IMR-90 (cell line): ENCODE measurements around the gene IQCM. TPM values are rescaled to one million over a fixed set of nuclear protein-coding genes. Genes with fewer than 3 reads are reported as not detected.
A peak's percentile ranks its signal among the peaks of the same experiment; 100 is the strongest.

ENCODE experiments used
- ATAC-seq: fragments of 200-7000 bp; cut with Tn5 transposase; 2 replicates; pipeline ENCODE4 v1.9.1; 2020; ENCODE audit warnings: low read depth, mild to moderate bottlenecking, moderate library complexity
- BruUV-seq: library from RNA; stranded (reverse); fragments of 400-500 nt; replicated peaks from 2 replicates; lab custom pipeline; 2021; lab: Mats Ljungman, UMichigan
- CTCF ChIA-PET: fragments of 300-600 bp; formaldehyde crosslinking; extraction: SDS; loops from one replicate; lab custom pipeline; 2021; ENCODE audit warnings: antibody characterized with exemption; lab: Yijun Ruan, JAX
- POLR2A ChIA-PET: fragments of 300-600 bp; sonication (Branson Sonifier 250); formaldehyde crosslinking; loops from one replicate; lab custom pipeline; 2022; ENCODE audit warnings: antibody characterized with exemption; ENCODE audit not compliant: unreplicated experiment; lab: Charles Lee
- DNase-seq: peaks from one replicate; pipeline ENCODE4 v3.0.0; 2013
- H2AFZ ChIP-seq: replicated peaks from 2 replicates; pipeline ENCODE3; 2013; ENCODE audit warnings: low read length, mild to moderate bottlenecking; ENCODE audit not compliant: poor library complexity
- H2AK5ac ChIP-seq: 2 replicates; pipeline ENCODE4 v1.6.1; 2013; ENCODE audit warnings: low read depth, low read length, inconsistent platforms
- H2AK9ac ChIP-seq: replicated peaks from 2 replicates; pipeline ENCODE3; 2013; ENCODE audit warnings: mild to moderate bottlenecking, low read depth, low read length, moderate library complexity; ENCODE audit not compliant: poor library complexity
- H2BK120ac ChIP-seq: 2 replicates; pipeline ENCODE4 v1.6.1; 2013; ENCODE audit warnings: low read depth, low read length, inconsistent platforms
- H2BK15ac ChIP-seq: 3 replicates; pipeline ENCODE4 v1.6.1; 2013; ENCODE audit warnings: low read depth, low read length, inconsistent platforms
- H2BK20ac ChIP-seq: 2 replicates; pipeline ENCODE4 v1.6.1; 2013; ENCODE audit warnings: low read depth, mild to moderate bottlenecking, inconsistent platforms, low read length, moderate library complexity
- H2BK5ac ChIP-seq: 2 replicates; pipeline ENCODE4 v1.6.1; 2013; ENCODE audit warnings: mild to moderate bottlenecking, low read depth, low read length, inconsistent platforms; ENCODE audit not compliant: poor library complexity, severe bottlenecking
- H3K14ac ChIP-seq: replicated peaks from 2 replicates; pipeline ENCODE4 v1.6.1; 2013; ENCODE audit warnings: low read depth, low read length, inconsistent platforms
- H3K18ac ChIP-seq: 2 replicates; pipeline ENCODE4 v1.6.1; 2013; ENCODE audit warnings: low read depth, low read length, control low read depth
- H3K23ac ChIP-seq: 2 replicates; pipeline ENCODE4 v1.6.1; 2013; ENCODE audit warnings: low read depth, low read length, inconsistent platforms
- H3K27ac ChIP-seq: 2 replicates; pipeline ENCODE4 v1.5.1; 2013; ENCODE audit warnings: mild to moderate bottlenecking, control low read depth, low read length; ENCODE audit not compliant: insufficient read depth
- H3K27me3 ChIP-seq: 2 replicates; pipeline ENCODE4 v1.6.1; 2013; ENCODE audit warnings: low read length; ENCODE audit not compliant: control insufficient read depth, insufficient read depth
- H3K36me3 ChIP-seq: 2 replicates; pipeline ENCODE4 v1.6.1; 2013; ENCODE audit warnings: low read length, mixed read lengths; ENCODE audit not compliant: control insufficient read depth, insufficient read depth
- H3K4ac ChIP-seq: 2 replicates; pipeline ENCODE4 v1.6.1; 2013; ENCODE audit warnings: low read depth, low read length, inconsistent platforms
- H3K4me1 ChIP-seq: 2 replicates; pipeline ENCODE4 v1.6.1; 2013; ENCODE audit warnings: low read length, mixed read lengths; ENCODE audit not compliant: control insufficient read depth, insufficient read depth
- H3K4me2 ChIP-seq: 2 replicates; pipeline ENCODE4 v1.6.1; 2013; ENCODE audit warnings: low read depth, mild to moderate bottlenecking, control low read depth, low read length, moderate library complexity
- H3K4me3 ChIP-seq: 2 replicates; pipeline ENCODE4 v1.5.1; 2013; ENCODE audit warnings: low read depth, mild to moderate bottlenecking, control low read depth, low read length, moderate library complexity; ENCODE audit not compliant: insufficient read depth
- H3K56ac ChIP-seq: 2 replicates; pipeline ENCODE4 v1.6.1; 2013; ENCODE audit warnings: low read length, inconsistent platforms; ENCODE audit not compliant: insufficient read depth; ENCODE audit errors: extremely low read depth
- H3K79me1 ChIP-seq, 2 experiments: 2 replicates each; pipeline ENCODE4 v1.6.1; 2013; ENCODE audit warnings: low read length in 2 of 2, inconsistent platforms in 1 of 2, low read depth in 1 of 2
- H3K9ac ChIP-seq: 2 replicates; pipeline ENCODE4 v1.6.1; 2013; ENCODE audit warnings: low read depth, low read length, control low read depth
- H3K9me1 ChIP-seq: 2 replicates; pipeline ENCODE4 v1.6.1; 2013; ENCODE audit warnings: low read length, inconsistent platforms; ENCODE audit not compliant: insufficient read depth
- H3K9me3 ChIP-seq: 2 replicates; pipeline ENCODE4 v1.6.1; 2013; ENCODE audit warnings: low read length; ENCODE audit not compliant: control insufficient read depth, insufficient read depth
- H4K20me1 ChIP-seq: 2 replicates; pipeline ENCODE4 v1.6.1; 2013; ENCODE audit warnings: low read length, inconsistent platforms; ENCODE audit not compliant: insufficient read depth
- H4K5ac ChIP-seq: 2 replicates; pipeline ENCODE4 v1.6.1; 2013; ENCODE audit warnings: mild to moderate bottlenecking, low read depth, low read length, control low read depth
- H4K8ac ChIP-seq, 2 experiments: 2 replicates each; pipeline ENCODE4 v1.6.1; 2013; ENCODE audit warnings: low read depth in 2 of 2, low read length in 2 of 2, control low read depth in 1 of 2, inconsistent platforms in 1 of 2
- H4K91ac ChIP-seq: 2 replicates; pipeline ENCODE4 v1.6.1; 2013; ENCODE audit warnings: low read depth, low read length, inconsistent platforms; ENCODE audit not compliant: insufficient read depth
- BHLHE40 ChIP-seq: fragments of 150-350 bp; IDR thresholded peaks from 2 replicates; pipeline ENCODE4 v1.6.1; 2016; ENCODE audit warnings: mild to moderate bottlenecking, low read depth, low read length
- CEBPB ChIP-seq: IDR thresholded peaks from 2 replicates; pipeline ENCODE4 v1.6.1; 2012; ENCODE audit warnings: low read depth, low read length, improper control_type of control experiment
- CTCF ChIP-seq: conservative IDR thresholded peaks from 2 replicates; pipeline ENCODE4 v1.5.1; 2012; ENCODE audit warnings: mild to moderate bottlenecking, low read depth, low read length, improper control_type of control experiment
- ELK1 ChIP-seq: fragments of 150-350 bp; IDR thresholded peaks from 2 replicates; pipeline ENCODE4 v1.6.1; 2016; ENCODE audit warnings: low read depth, mild to moderate bottlenecking, low read length, moderate library complexity, borderline replicate concordance
- FOS ChIP-seq: fragments of 150-350 bp; IDR thresholded peaks from 2 replicates; pipeline ENCODE4 v1.6.1; 2016; ENCODE audit warnings: low read depth, low read length
- MAFK ChIP-seq: IDR thresholded peaks from 2 replicates; pipeline ENCODE4 v1.6.1; 2012; ENCODE audit warnings: low read depth, low read length, improper control_type of control experiment
- MAZ ChIP-seq: IDR thresholded peaks from 2 replicates; pipeline ENCODE4 v1.6.1; 2012; ENCODE audit warnings: low read depth, mild to moderate bottlenecking, low read length, improper control_type of control experiment, moderate library complexity, borderline replicate concordance
- NFE2L2 ChIP-seq: fragments of 150-350 bp; IDR thresholded peaks from 2 replicates; pipeline ENCODE4 v1.6.1; 2016; ENCODE audit warnings: low read depth, mild to moderate bottlenecking, low read length
- RAD21 ChIP-seq: IDR thresholded peaks from 2 replicates; pipeline ENCODE4 v1.6.1; 2012; ENCODE audit warnings: low read length, improper control_type of control experiment
- SMC3 ChIP-seq: fragments of 150-350 bp; IDR thresholded peaks from 2 replicates; pipeline ENCODE4 v1.6.1; 2016; ENCODE audit warnings: low read depth, mild to moderate bottlenecking, antibody characterized with exemption, low read length, moderate library complexity
- dilution Hi-C: fragments of 300-500 bp; cut with HindIII; formaldehyde crosslinking; loops from one replicate; pipeline ENCODE4 v1.14.3; 2018; ENCODE audit warnings: low sequenced_read_pairs; ENCODE audit not compliant: unreplicated experiment
- in situ Hi-C: fragments of 300-500 bp; cut with MboI; formaldehyde crosslinking; loops from 3 replicates; pipeline ENCODE4 v1.14.3; 2019; ENCODE audit warnings: low sequenced_read_pairs, inconsistent platforms, mixed read lengths
- intact Hi-C: fragments of 100-400 bp; cut with micrococcal nuclease; formaldehyde crosslinking; loops from 2 replicates; pipeline ENCODE4 v1.10.0; 2022
- polyA plus RNA-seq, 3 experiments: library from polyadenylated mRNA; depleted of rRNA; stranded (reverse); fragments of >200 nt; gene quantifications; 2 replicates each; pipeline ENCODE4 v1.2.3, GENCODE V29; 2012; ENCODE audit warnings: low replicate concordance in 1 of 3
- total RNA-seq: library from RNA; depleted of rRNA; stranded (reverse); fragments of >200 nt; gene quantifications from 2 replicates; pipeline ENCODE4 v1.2.3, GENCODE V29; 2012

The IQCM gene
- total and polyA plus RNA-seq, 2 of the 4 experiments (the other 2 are of a cell fraction) = not detected

- intact Hi-C loops = no loop called here
- no peaks in the 10 kb centered on the region for H3K9me1 ChIP-seq
These were observed 96.3 kb downstream of the IQCM start for GRCh38 chr4:149719357-149719756.

More at GRCh38 chr4:149719357-149719756, 96.3 kb downstream of the IQCM start:
- H3K14ac ChIP-seq = no peak overlapping the region
- no peaks in the 10 kb centered on the region for H3K27me3 ChIP-seq
- no peak overlapping the region for H4K8ac ChIP-seq
- dilution Hi-C loops (no loop called here), in situ Hi-C loops (no loop called here)
- H2AK9ac ChIP-seq = no peak overlapping the region
- no peak overlapping the region for H2AK5ac ChIP-seq
- no peak overlapping the region for H2BK5ac ChIP-seq
- H3K23ac ChIP-seq = no peak overlapping the region
- no peak overlapping the region for H4K91ac ChIP-seq
- BruUV-seq = no TSS peak
- POLR2A ChIA-PET = no interaction called here
- no peak overlapping the region for H3K4me3 ChIP-seq
- CTCF ChIA-PET = interaction anchor here (0.6 to 1.1 kb wide), 3 partner anchors 9 to 177 kb away, joined by 3 to 6 read pairs (median 3); no protein-coding TSS in a partner anchor
- no peak overlapping the region for H3K9ac ChIP-seq
- no peaks in the 10 kb centered on the region for H3K79me1 ChIP-seq
- no peaks in the 10 kb centered on the region; the same call in 1 of the 2 replicates for H3K9me3 ChIP-seq
- H3K4me1 ChIP-seq = no peaks in the 10 kb centered on the region
- TF ChIP-seq BHLHE40 (no peak), MAZ (no peak), SMC3 (no peak), NFE2L2 (no peak), RAD21 (no peak), ELK1 (no peak), CTCF (no peak), FOS (no peak), CEBPB (no peak), MAFK (no peak)
- no peak overlapping the region for H3K18ac ChIP-seq
- no peaks in the 10 kb centered on the region for H3K36me3 ChIP-seq
- no peak overlapping the region for H2BK120ac ChIP-seq
- no peak overlapping the region for H2BK15ac ChIP-seq
- no peak overlapping the region for H4K5ac ChIP-seq
- no peak overlapping the region for H3K27ac ChIP-seq
- no peaks in the 10 kb centered on the region for H4K20me1 ChIP-seq
- H3K56ac ChIP-seq = no peak overlapping the region
- DNase-seq = peak; percentile 66
- no peak overlapping the region for H3K4ac ChIP-seq
- no peak overlapping the region for H2AFZ ChIP-seq
- no peak overlapping the region for H3K4me2 ChIP-seq
- no peak overlapping the region for H2BK20ac ChIP-seq
- peak; percentile 62 for ATAC-seq
